Esophagus (tissue), 2 donors: ENCODE data around the gene FAM111A. TPM values are rescaled to one million over a fixed set of nuclear protein-coding genes. Genes with fewer than 3 reads are reported as not detected.

Experiments used
- H3K27ac ChIP-seq, 2 donors: one replicate each; pipeline ENCODE4 v1.5.1; 2013; ENCODE audit warnings: low read depth in 2 of 2, mild to moderate bottlenecking in 2 of 2, inconsistent platforms in 1 of 2, low read length in 1 of 2, moderate library complexity in 1 of 2
- H3K27me3 ChIP-seq, 2 donors: one replicate each; pipeline ENCODE4 v1.6.1; 2013; ENCODE audit warnings: low read length in 2 of 2, control low read depth in 1 of 2, mild to moderate bottlenecking in 1 of 2; ENCODE audit not compliant: insufficient read depth in 2 of 2, control insufficient read depth in 1 of 2
- H3K36me3 ChIP-seq, 2 donors: one replicate each; pipeline ENCODE4 v1.6.1; 2013; ENCODE audit warnings: low read length in 1 of 2; ENCODE audit not compliant: control insufficient read depth in 2 of 2, insufficient read depth in 2 of 2
- H3K4me1 ChIP-seq, 2 donors: one replicate each; pipeline ENCODE4 v1.6.1; 2013; ENCODE audit warnings: low read length in 1 of 2; ENCODE audit not compliant: control insufficient read depth in 2 of 2, insufficient read depth in 2 of 2
- H3K4me3 ChIP-seq, 2 donors: one replicate each; pipeline ENCODE4 v1.5.1; 2013; ENCODE audit warnings: low read length in 2 of 2, mild to moderate bottlenecking in 2 of 2, low read depth in 1 of 2, moderate library complexity in 1 of 2
- H3K9me3 ChIP-seq, 2 donors: one replicate each; pipeline ENCODE4 v1.6.1; 2013; ENCODE audit warnings: mild to moderate bottlenecking in 2 of 2, low read depth in 1 of 2, low read length in 1 of 2, moderate library complexity in 1 of 2; ENCODE audit not compliant: control insufficient read depth in 2 of 2, insufficient read depth in 1 of 2
- WGBS, 2 donors: extraction: QIAGEN DNeasy Blood & Tissue Kit; methylation state at CpG; one replicate each; pipeline ENCODE4 v1.1.7; 2013; 5-methylcytosine and 5-hydroxymethylcytosine counted together
- polyA plus RNA-seq, 2 donors: library from polyadenylated mRNA; stranded (reverse); fragments of 200-250 nt; gene quantifications; one replicate each; pipeline ENCODE4 v1.2.3, GENCODE V29; 2013
- donor health status: healthy with polysubstance abuse.
- donor health status: Bipolar disorder and iron deficiency.

The FAM111A gene
- polyA plus RNA-seq, 2 donors, result 6.6 to 21.7 TPM

GRCh38 chr11:59185386-59185945 is 42.8 kb downstream of the FAM111A start:
- no peak overlapping the region for H3K4me3 ChIP-seq
- H3K27ac ChIP-seq, result peak overlapping the region in 1 of 2 donors; percentile 29
- WGBS, 2 donors, result 58 to 71% methylated on average over 5 of the region's 5 CpGs
- no peaks in the 10 kb centered on the region for H3K27me3 ChIP-seq
- peaks cover 7 to 11% of the 10 kb centered on the region in 2 donors for H3K4me1 ChIP-seq
- H3K36me3 ChIP-seq, result no peaks in the 10 kb centered on the region
- no peaks in the 10 kb centered on the region for H3K9me3 ChIP-seq

GRCh38 chr11:59186130-59186594 is 43.5 kb downstream of the FAM111A start:
- Histone ChIP-seq H3K27me3 (no peaks in the 10 kb centered on the region), H3K27ac (peak overlapping the region; percentile 16 to 26), H3K4me1 (peaks cover 7 to 11% of the 10 kb centered on the region in 2 donors), H3K36me3 (peaks cover 0 to 2% of the 10 kb centered on the region in 2 donors), H3K4me3 (no peak overlapping the region), H3K9me3 (no peaks in the 10 kb centered on the region)
- WGBS, 2 donors, result 54 to 62% methylated on average over 5 of the region's 5 CpGs

- H3K9me3 ChIP-seq, result no peaks in the 10 kb centered on the region
- H3K4me3 ChIP-seq, result no peak overlapping the region
- H3K4me1 ChIP-seq, result peaks cover 7 to 11% of the 10 kb centered on the region in 2 donors
- peaks cover 0 to 2% of the 10 kb centered on the region in 2 donors for H3K36me3 ChIP-seq
- H3K27ac ChIP-seq, result peak overlapping the region in 1 of 2 donors; percentile 37
- H3K27me3 ChIP-seq, result no peaks in the 10 kb centered on the region
- WGBS, 2 donors, result 70 to 78% methylated on average over 3 of the region's 3 CpGs
These were observed 44.4 kb downstream of the FAM111A start for GRCh38 chr11:59187035-59187434.

GRCh38 chr11:59187587-59187986 is 44.9 kb downstream of the FAM111A start:
- Histone ChIP-seq H3K4me1 (peaks cover 7 to 11% of the 10 kb centered on the region in 2 donors), H3K36me3 (peaks cover 0 to 5% of the 10 kb centered on the region in 2 donors), H3K4me3 (no peak overlapping the region), H3K9me3 (no peaks in the 10 kb centered on the region), H3K27me3 (no peaks in the 10 kb centered on the region), H3K27ac (no peak overlapping the region)
- WGBS, 2 donors, result 70 to 73% methylated on average over 6 of the region's 6 CpGs

- Histone ChIP-seq H3K27ac (no peak overlapping the region), H3K4me1 (peaks cover 4 to 7% of the 10 kb centered on the region in 2 donors), H3K27me3 (no peaks in the 10 kb centered on the region), H3K36me3 (peaks cover 0 to 9% of the 10 kb centered on the region in 2 donors), H3K4me3 (no peak overlapping the region), H3K9me3 (no peaks in the 10 kb centered on the region)
- 88 to 90% methylated on average over 4 of the region's 4 CpGs for WGBS, 2 donors
These were observed 46.3 kb downstream of the FAM111A start for GRCh38 chr11:59188954-59189353.

GRCh38 chr11:59189986-59190385 is 47.3 kb downstream of the FAM111A start:
- H3K4me1 ChIP-seq, result peaks cover 4 to 7% of the 10 kb centered on the region in 2 donors
- no peaks in the 10 kb centered on the region for H3K27me3 ChIP-seq
- no peak overlapping the region for H3K4me3 ChIP-seq
- WGBS, 2 donors, result 39 to 40% methylated on average over 4 of the region's 4 CpGs
- peaks cover 0 to 11% of the 10 kb centered on the region in 2 donors for H3K36me3 ChIP-seq
- H3K27ac ChIP-seq, result no peak overlapping the region
- no peaks in the 10 kb centered on the region for H3K9me3 ChIP-seq

GRCh38 chr11:59191095-59191494 is 48.4 kb downstream of the FAM111A start:
- Histone ChIP-seq H3K4me1 (peaks cover 0 to 4% of the 10 kb centered on the region in 2 donors), H3K27ac (no peak overlapping the region), H3K36me3 (peaks cover 0 to 12% of the 10 kb centered on the region in 2 donors), H3K4me3 (no peak overlapping the region), H3K27me3 (no peaks in the 10 kb centered on the region), H3K9me3 (no peaks in the 10 kb centered on the region)
- 77 to 82% methylated on average over 4 of the region's 4 CpGs for WGBS, 2 donors

GRCh38 chr11:59191890-59192289 is 49.2 kb downstream of the FAM111A start:
- Histone ChIP-seq H3K9me3 (no peaks in the 10 kb centered on the region), H3K36me3 (peaks cover 0 to 18% of the 10 kb centered on the region in 2 donors), H3K27ac (no peak overlapping the region), H3K4me3 (no peak overlapping the region), H3K27me3 (no peaks in the 10 kb centered on the region), H3K4me1 (peaks cover 0 to 2% of the 10 kb centered on the region in 2 donors)
- WGBS, 2 donors, result 88 to 91% methylated on average over 8 of the region's 8 CpGs

GRCh38 chr11:59192446-59193020 is 49.9 kb downstream of the FAM111A start:
- no peak overlapping the region for H3K4me3 ChIP-seq
- H3K4me1 ChIP-seq, result peaks cover 0 to 1% of the 10 kb centered on the region in 2 donors
- 85 to 91% methylated on average over 4 of the region's 4 CpGs for WGBS, 2 donors
- H3K36me3 ChIP-seq, result peaks cover 0 to 18% of the 10 kb centered on the region in 2 donors
- no peak overlapping the region for H3K27ac ChIP-seq
- H3K9me3 ChIP-seq, result no peaks in the 10 kb centered on the region
- no peaks in the 10 kb centered on the region for H3K27me3 ChIP-seq
